Measurements from ENCODE around the gene COL25A1.

Gene COL25A1

DNA sequence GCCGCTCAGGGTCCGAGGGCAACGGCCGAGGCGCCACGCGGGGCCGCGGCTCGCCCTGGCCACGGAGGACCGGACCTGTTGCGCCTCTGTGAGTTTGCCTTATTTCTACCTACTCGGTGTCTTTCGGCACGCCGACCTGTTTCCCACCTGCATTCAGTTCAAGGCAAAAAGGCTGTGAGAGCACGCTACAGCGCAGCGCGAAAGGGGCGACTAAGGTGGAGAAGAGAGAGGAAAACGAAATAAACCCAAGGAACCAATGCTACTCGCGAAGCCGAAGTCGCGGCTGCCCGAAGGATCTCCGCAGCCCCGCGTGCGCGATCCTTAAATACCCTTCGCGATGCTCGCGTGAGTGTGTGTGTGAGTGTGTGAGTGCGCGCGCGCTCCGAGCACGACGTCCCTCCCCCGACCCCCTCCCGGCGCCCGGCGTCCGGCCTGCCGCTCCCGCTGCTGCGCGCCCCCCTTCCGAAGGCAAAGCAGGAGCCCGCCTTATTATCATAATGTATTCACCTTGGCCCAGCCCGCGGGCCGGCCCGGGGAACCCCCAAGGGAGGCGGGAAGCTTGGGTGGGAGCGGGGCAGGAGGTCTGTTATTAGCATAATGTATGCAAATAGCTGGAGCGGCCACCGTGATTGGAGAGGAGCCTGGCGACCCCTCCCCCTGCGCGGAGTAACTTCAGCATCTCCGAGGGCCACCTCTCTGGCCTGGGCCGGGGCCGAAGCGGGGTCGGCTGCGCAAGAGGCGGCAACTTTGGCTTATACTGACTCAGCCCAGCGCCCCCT lies at the start of gene COL25A1:
Gene COL25A1 (minus strand): TSS at position 298 of the 779 bp plus-strand sequence.
- no peak for DNase-seq

DNA sequence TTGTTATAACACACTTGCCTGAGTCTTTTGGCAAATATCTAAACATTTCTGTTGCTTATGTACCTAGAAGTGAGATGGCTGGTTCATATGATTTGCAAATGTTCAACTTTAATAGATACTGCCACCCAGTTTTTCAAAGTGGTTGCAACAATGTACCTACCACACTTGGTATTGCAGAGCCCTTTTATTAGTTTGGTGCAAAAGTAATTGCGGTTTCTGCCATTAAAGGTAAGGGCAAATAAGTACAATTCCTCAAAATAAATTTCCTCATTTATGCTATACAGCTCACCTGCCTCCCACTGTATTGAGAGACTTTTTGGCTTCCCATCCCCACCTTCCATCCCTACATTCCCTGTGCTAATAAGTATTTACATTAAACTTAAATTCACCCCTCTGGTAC lies 47.7 kb upstream of the COL25A1 start:
- no peak for DNase-seq

DNA sequence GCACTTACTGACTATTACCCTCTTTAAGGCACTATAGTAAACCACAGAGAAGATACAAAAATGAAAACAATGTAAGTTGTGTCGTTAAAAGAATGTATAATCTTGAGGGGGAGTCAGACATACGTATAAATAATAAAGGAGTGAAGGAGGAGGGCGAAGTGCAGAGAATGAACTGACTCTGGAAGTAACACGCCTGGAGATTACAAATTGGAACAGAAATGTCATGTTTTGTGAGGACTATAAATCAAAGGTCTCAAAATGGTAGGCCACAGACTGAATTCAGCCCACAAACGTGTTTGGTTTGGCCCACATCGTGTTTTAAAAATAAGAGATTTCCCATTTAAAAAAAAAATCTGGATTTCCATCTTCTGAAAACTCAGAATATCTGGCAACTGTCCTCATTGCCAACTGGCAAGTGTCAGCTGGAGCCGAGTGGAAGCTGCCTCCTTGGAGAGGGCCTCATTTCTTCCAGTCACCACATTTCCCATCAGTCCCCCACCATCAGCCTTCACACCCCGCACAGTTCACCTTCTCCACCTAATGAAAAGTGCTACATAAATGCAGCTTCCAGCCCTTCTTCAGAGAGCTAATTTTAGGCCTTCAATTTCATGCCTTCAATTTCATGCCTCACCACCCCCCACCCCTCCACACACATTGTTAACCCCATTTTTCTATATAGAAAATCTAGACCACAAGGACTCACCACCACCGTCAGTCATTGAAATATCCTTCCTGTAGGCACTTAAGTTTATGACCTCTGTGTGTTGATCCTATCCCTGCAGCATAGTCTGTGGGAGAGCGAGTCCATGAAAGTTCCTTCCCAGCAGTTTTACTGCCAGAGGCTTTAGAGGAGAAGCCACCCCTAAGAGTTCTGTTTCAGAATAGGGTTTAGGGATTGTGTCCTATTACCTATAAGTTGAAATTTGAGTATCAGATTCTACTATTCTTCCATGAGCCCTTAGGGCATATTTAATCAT lies 32.0 kb upstream of the COL25A1 start:
- DNase-seq = no peak

DNA sequence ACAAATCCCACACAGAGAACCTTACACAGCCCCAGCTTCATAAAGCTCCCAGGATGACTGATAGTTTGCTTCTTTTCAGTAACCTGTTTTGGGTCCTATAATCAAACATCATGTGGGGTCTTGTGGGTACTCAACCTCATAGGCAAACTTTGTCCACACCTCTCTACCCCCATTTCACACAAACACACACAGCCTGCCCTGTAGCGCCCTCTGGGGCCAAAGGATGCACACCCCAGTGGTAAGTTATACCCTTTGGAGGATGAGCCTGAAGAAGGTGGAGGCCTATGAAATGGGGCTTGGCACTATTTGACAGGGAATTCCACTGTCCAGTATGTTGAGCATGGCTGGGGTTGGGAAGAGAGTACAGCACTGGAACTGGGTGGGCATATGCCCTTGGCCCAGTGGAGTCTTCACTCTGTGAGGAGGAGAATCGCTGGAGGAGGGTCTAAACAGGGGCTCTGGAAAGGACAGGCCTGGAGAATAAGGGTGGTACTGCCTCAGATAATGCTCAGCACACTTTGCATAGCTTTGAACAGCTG lies 30.5 kb upstream of the COL25A1 start:
- no peak for DNase-seq

DNA sequence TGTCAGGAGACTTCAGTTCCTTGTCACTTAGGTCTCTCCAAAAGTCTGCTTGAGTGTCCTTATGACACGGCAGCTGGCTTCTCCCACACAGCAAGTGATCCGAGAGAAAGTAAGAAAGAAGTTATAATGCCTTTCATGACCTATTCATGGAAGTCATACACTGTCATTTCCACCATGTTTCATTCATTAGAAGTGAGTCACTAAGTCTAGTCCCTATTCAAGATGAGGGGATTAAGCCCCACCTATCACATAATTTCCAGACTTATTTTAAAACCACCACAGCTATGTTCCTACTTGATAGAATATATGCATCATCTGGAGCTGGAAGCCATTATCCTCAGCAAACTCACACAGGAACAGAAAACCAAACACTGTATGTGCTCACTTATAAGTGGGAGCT lies 25.2 kb upstream of the COL25A1 start:
- no peak for DNase-seq

DNA sequence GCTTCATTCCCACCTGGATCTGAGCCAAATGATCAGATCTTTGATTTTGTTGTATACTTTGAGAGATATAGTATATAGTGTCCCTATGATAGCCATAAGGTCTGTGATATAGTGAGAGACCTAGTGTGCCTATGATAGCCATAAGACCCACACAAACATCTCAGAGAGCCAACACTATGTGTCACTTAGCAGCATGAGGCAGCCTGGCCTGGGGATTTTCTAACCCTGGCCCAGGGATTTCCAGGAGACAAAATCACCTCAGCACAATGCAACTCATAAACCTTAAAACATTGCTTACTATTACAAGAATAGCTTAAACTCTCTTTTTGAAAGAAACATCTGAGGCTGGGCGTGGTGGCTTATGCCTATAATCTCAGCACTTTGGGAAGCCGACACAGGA lies 23.2 kb upstream of the COL25A1 start:
- no peak for DNase-seq

DNA sequence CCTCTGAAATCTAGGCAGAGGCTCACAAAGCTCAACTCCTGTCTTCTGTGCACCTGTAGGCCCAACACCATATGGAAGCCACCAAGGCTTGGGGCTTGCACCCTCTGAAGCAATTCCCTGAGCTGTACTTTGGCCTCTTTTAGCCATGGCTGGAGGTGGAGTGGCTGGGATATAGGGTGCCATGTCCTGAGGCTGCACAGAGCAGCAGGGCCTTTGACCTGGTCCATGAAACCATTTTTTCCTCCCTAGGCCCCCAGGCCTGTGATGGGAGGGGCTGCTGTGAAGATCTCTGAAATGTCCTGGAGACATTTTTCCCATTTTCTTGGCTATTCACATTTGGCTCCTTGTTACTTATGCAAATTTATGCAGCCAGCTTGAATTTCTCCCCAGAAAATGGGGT lies 20.9 kb upstream of the COL25A1 start:
- DNase-seq = no peak

DNA sequence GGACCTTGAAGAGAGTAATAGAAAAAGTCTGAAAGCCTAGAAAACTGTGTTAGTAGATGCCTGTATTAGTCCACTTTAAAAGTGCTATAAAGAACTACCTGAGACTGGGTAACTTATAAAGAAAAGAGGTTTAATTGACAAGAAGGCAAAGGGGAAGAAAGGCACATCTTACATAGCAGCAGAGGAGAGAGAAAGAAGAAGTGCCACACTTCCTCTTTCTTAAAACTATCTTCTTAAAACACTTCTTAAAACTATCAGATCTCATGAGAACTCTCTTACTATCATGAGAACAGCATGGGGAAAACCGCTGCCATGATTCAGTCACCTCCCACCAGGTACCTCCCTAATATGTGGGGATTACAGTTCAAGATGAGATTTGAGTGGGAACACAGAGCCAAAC lies 18.8 kb upstream of the COL25A1 start:
- no peak for DNase-seq

DNA sequence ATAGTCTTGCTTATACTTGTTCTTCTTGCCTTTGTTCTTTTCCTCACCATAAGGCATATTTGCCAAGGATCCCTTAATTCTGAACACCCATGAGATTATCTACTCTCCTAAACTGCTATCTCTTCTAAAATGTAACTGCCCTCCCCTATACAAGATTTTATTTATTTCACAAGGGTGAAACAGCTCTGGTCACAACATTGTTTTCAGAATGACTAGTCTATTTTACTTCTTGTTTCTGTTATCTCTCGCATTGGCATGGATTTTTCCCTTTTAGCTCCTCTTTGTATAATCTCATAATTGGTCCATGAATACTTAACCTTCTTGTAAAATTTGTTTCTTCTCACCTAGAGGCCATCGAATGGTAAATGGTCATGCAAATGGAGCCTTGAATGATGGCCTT lies 17.2 kb upstream of the COL25A1 start:
- DNase-seq = no peak

DNA sequence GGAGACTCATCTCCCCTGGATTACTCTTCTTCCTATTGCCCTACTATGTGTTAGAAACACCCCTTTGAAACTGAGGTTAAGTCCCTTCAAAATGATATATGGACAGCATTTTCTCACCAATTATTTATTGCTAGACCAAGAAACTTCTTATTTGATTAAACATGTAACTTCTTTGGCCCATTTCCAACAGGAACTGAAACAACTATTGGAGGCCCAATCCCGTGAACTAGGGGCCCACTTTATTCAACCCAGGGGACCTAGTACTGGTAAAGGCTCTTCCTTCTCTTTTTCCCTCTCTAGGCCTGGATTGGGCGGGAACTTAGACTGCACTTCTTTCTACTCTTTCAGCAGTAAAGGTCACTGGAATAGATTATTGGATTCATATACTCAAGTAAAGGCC lies 16.7 kb upstream of the COL25A1 start:
- no peak for DNase-seq

DNA sequence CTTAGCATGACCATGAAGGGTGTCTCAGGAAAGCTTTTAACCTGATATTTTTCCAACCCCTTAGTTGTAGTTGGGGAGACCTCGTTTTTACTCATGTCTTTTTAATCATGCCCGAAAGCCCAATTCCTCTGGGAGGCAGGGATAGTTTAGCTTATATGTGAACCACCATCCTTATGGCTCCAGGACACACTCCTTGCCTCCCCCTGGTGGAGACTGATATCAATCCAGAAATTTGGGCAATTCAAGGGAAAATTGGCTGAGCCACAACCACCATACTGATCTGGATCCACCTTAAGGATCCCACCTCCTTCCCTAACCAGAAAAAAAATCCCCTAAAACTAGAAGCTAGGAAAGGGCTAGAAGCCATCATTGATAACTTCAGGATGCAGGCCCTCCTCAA lies 13.4 kb upstream of the COL25A1 start:
- no peak for DNase-seq

DNA sequence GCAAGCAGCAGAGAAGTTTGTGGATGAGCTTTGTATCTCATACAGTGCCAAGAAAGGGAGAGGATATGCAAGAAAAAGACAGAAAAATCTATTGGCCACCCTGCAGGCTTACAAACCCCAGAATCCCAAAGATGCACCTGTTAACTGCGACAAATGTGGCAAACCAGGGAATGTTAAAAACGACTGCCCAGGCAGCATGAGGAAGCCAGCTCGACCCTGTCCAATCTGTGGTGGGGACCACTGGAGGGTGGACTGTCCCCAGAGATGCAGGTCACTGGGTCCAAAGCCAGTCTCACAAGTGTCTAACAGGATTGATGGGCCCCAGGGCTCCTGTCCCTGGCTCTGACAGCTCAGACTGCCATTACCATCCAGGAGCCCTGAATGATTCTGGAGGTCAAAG lies 12.9 kb upstream of the COL25A1 start:
- no peak for DNase-seq

DNA sequence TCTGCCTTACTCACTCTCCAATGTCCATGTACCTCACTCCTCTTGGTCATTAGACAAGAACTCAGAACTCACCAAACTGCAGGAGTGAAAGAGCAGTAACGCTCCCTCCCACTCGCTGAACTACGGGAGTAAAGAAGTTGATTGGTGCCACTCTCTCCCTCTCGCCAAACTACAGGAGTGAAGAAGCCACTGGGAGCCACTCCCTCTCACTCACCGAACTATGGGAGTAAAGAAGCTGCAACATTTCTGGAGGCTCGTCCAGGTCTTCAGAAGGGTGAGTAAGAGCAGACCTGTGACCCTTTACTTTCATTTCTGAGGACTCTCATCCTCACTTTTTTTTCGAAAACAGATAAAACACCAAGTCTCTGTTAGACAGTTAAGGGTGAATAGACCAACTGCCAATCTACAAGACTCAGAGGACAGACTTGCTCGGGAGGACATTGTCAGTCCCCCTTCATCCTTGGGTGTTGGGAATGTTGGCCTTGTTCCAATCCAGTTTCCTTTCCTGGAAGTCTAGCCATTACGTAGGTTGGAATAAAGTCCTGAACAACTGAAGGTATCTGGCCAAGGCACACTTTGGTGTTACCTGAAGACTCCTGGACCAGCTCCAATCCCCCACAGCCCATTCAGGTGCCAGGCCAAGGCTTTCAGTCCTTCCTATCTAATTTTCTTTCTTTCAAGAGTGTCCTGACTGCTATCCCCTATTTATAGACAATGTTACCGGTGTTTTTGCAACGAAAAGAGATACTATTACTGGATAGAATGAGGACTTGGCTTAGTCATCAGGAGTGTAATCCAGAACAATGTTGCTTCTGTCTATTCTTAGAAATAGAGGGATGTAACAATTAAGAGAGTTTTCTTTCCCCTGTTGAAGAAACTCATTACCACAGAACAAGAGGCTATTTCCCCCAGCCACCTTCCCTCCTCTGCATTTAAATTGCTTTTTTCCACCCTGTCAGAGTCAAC lies 11.0 kb upstream of the COL25A1 start:
- no peak for DNase-seq

DNA sequence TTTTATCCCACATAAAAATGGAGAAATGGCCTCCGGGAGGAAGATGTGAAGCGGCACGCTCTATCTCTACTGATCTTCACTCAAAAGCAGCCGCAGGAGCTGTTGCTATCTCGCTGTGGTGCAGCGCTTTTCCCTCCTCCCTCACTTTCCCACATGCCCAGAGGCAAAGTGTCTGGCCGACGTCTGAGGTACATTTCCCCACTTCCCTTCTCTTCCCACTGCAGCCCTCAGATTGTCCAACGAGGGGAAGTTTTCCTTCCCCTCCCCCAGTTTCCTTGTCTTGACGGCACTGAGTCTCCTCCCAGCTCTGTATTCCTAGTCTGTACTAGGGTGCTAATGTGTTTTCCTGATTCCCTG lies 660 bp upstream of the COL25A1 start:
- DNase-seq = no peak

DNA sequence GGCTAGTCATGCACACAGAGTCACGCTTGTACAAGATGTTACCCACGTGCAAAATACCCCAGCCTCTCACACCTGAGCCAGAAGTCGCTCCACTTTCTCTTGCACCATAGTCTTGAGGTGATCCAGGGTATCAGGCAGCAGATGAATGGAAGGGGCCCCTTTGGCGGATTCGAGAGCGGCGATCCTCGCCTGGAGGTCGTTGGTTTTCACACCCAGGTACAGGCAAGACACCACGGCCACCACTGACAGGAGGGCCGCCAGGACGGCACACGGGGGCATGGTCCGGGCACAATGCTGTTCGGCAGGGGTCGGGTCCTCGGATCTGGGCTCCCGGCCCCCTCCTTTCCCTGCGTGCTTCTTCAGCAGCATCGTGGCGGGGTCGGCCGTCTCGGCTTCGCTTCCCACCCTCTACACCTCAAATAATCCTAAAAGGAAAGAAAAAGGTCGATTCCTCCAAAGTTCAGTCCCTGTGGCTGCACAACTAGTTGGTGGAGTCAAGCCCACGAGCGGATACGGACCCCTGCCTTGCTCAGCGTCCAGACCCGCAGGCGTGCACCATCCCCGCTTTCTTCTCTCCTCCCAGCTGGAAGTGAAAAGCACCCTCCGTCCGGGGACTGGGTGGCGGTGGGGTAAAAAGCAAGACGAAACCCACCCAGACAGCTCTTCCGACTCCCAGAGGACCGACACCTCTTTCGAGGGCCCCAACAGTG lies 652 bp downstream of the COL25A1 start:
- no peak for DNase-seq

DNA sequence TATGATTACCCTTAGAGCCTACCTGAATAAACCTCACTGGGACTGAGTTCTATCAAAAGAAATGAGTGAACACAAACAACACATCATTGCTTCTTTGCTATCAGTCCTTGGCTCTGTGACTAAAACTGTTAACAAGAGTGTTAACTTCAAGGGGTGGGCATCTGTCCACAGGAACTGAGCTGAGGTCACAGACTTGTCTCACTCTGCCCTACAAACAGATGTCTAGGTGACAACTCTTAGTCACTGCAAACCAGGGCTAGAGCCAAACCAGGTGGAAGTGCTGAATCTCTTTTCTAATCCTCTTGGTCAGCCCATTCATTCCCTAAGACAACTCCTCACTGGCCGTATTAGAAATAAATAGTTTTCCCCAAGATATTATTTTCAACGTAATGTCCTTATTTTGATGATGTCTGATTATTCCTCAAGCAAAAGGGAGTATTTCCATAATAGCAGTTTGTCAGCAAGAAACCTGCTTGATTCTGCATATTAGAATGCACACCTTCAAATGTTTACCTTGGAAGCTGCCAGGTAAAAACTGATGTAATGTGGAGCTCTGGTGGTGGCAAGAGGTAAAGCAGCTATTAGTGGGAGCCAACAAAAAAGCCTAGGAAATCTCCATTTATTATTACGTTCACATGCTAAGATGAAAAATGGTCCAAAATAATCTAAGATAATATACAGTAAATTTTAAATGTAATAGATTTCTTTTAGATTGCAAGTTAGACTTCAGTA lies 4.0 kb downstream of the COL25A1 start:
- DNase-seq = no peak

DNA sequence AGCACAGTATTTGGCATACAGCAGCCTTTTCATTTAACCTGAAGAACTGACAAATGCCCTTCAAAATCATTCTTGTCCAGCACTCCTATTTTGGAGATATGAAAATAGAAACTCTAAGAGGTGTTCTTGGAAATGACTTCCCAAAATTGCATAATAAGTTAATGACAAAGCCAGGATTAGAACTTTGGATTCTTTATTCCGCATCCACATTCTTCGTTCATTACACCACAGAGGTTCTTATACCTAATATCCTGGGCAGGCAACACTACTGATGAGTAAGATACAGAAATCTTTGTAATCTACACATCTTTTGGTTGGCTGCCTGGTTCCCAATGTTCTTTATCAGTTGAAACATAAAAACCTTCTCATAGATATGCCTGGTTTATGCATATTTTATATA lies 5.9 kb downstream of the COL25A1 start:
- no peak for DNase-seq

DNA sequence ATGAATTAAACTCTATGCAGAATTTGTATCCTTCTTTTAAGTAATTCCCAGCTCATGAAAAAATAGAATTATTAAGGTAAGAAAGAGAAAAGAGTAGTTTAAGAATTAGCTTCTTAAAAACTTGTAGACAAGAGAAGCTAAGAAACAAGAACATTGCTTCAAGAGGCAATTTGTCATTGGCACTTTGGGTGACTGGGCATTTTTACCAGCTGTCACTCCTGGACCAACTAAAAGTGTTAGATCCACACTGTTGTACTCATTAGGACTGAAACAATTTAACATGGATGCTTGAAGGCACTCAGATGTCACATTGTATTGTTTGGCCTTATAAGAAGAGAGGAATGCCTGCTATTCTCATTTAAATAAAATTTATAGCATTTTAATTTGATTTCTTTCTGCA lies 7.4 kb downstream of the COL25A1 start:
- no peak for DNase-seq

DNA sequence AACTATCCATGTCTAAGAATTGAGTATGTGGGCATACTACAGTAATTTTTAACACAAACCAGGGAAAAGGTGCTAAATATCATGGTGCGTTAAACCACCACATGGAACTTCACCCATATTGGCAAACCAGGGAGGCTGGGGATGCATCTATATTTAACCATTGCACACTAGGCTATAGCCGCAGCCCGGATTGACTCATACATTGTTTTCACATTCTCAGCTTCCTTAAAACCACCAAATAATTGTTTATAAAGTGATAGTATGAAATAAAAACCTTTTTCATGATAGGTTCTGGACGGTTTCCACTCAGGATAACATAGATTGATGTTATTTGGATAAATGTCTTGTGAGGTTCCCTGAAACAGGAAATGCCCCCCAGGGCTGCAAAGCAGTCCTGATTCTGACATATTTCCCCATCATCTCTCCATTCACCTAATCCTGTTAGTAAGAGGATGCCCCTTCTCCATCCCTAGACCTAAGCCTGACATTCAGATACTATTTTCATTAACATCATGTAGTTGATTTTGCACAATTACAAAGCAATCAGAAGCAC lies 7.9 kb downstream of the COL25A1 start:
- no peak for DNase-seq

DNA sequence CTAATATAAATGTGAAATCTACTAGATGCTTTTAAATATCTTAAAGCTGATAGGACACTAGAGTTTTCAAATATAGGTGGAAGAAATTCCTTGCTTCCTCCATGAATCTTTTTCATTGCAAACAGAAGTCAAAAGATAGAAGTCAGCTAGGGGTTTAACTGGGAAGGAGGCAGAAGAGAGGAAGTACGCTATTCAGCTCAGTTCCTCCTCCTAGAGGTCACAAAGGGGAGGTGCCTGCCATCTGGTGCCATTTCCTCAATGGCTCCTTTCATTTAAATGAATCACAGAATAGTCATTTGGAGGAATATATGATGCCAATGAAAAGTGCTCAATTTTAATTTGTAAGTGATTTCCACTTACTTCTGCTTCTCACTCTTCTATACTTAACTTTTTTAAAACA lies 8.5 kb downstream of the COL25A1 start:
- DNase-seq = no peak

DNA sequence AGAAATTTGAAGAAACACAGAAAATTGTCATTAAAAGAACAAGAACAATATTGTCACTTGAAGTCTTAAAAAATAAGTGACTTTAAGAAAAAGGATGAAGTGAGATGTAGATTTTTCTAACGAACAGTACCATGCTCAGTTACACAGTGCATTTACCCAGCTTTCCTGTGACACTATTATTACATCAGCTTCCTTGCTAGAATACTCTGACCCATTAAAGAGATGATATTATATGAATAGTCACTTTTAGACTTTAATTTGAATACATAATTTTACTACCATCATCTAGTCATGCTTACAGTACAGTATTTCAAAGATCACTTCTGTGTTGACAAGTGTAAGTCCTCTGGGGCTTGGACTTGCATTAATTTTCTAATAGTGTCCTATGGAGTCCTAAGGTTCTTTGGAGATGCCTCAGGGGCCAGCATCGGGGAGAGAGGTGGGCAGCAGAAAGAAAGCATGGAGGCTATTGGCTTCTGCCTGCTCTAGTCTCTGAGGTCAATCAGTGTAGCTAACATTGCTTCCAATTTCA lies 10.7 kb downstream of the COL25A1 start:
- DNase-seq = no peak

All from SHP77 treated with DMSO at 0.1 percent for 48 hours (cell line).